ENCODE data around the gene MEF2C. TPM values are rescaled to one million over a fixed set of nuclear protein-coding genes. Genes with fewer than 3 reads are reported as not detected.

The MEF2C gene
- total RNA-seq, 3 donors from 2014 or later (not counting 1 experiment from before 2014, with no cell fraction given) = 9.2 to 22.0 (median 18.3) TPM

DNA sequence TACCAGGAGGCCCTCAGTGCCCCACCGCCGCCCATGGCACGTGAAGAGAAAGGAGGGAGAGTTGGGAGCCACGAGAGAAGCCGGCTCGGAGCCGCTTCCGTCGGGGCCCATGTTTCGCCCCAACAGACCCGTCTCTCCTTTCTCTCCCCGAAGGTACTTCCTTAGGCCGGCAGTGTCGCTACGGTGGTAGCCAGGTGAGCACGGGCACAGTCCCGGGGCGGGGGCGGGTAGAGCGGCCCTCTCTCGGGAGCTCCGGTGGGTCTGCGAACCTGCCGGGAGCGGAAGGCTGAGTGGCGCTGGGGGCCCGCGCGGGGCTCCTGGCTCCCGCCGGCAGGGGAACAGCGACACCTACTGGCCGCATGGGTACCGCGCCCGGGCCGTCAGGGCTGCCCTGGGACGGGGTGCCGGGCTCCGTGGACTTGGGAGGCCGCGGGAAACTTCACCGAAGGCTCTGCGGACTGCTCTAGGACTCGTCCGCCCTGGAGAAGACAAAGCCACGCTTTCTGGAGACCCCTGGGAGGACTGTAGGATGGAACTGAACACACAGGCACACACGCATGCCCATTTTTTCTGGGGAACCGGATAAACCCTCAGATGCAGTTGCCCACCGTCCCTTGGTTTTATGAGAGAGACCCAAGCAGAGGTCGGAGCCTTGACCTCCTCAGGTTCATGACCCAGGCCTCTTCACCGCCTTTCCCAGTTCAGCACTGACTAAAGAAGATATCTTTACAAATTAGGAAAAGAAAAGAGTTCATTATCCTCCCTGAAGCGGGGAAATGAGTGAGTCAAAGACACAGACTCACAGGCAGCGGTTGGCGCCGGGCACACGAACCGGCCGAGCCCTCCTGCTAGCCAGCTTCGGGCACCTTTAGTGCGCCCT lies 202.5 kb downstream of the MEF2C start:
- peaks cover 92% of the 10 kb centered on the region for H3K27me3 ChIP-seq (ENCODE audit: control insufficient read depth, insufficient read depth, low read length)
- H3K27ac ChIP-seq (ENCODE audit: low read length) = no peak overlapping the region
- DNase-seq (peak; percentile 82 to 85), ATAC-seq (peak; percentile 87 to 90 (median 89))
- Mint-ChIP-seq H3K4me1 (peaks cover 18 to 32% of the 10 kb centered on the region in 2 donors), H3K27me3 (ENCODE audit: low read depth in 2 of 2) (peaks cover 79 to 86% of the 10 kb centered on the region in 2 donors), H3K9me3 (peaks cover 0 to 2% of the 10 kb centered on the region in 2 donors), H3K4me3 (peak overlapping the region; percentile 40), H3K36me3 (peaks cover 16% of the 10 kb centered on the region), H3K27ac (peak overlapping the region in 1 of 2 donors; percentile 20)
- peaks cover 13% of the 10 kb centered on the region for H3K9me3 ChIP-seq (ENCODE audit: control insufficient read depth, insufficient read depth, low read length)
- peaks cover 25% of the 10 kb centered on the region for H3K4me1 ChIP-seq (ENCODE audit: control insufficient read depth, insufficient read depth, low read length)
- TF ChIP-seq, protein P1, sequence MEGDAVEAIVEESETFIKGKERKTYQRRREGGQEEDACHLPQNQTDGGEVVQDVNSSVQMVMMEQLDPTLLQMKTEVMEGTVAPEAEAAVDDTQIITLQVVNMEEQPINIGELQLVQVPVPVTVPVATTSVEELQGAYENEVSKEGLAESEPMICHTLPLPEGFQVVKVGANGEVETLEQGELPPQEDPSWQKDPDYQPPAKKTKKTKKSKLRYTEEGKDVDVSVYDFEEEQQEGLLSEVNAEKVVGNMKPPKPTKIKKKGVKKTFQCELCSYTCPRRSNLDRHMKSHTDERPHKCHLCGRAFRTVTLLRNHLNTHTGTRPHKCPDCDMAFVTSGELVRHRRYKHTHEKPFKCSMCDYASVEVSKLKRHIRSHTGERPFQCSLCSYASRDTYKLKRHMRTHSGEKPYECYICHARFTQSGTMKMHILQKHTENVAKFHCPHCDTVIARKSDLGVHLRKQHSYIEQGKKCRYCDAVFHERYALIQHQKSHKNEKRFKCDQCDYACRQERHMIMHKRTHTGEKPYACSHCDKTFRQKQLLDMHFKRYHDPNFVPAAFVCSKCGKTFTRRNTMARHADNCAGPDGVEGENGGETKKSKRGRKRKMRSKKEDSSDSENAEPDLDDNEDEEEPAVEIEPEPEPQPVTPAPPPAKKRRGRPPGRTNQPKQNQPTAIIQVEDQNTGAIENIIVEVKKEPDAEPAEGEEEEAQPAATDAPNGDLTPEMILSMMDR (IDR thresholded peaks at IDR 0.05) = peak; percentile 97
- intact Hi-C loops (cut with micrococcal nuclease) = loop anchor here (1.0 kb wide), 1 partner anchor 899 kb away; no protein-coding TSS in a partner anchor
- no peaks in the 10 kb centered on the region for H3K36me3 ChIP-seq (ENCODE audit: control insufficient read depth, insufficient read depth, low read length)
- peak overlapping the region; percentile 11 for H3K4me3 ChIP-seq (ENCODE audit: low read length)
- WGBS (ENCODE audit: insufficient coverage) = 3% methylated on average over 59 of the region's 61 CpGs

DNA sequence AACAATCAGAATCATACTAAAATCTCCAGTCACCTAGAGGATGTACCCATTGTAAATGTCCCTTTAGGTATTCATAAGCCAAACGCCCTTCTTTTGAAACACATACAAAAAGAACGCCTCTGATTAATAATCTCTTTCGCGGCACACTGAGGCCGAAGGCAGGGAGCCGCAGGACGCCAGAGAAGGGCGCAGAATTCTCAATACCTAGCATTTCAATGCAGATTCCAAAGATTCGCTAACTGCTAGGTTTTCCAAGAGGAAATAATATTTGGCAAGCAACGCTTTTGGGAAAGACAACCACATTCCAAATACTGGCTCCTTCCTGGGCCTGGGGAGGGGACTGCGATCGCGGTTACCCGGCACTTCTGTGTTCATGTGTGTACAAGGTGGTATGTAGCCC lies 203.3 kb downstream of the MEF2C start:
- Mint-ChIP-seq H3K4me1 (peaks cover 24 to 41% of the 10 kb centered on the region in 2 donors), H3K27ac (peak overlapping the region in 1 of 2 donors; percentile 60), H3K27me3 (ENCODE audit: low read depth in 2 of 2) (peaks cover 75 to 86% of the 10 kb centered on the region in 2 donors), H3K9me3 (peaks cover 0 to 4% of the 10 kb centered on the region in 2 donors), H3K4me3 (peak overlapping the region; percentile 3), H3K36me3 (peaks cover 16% of the 10 kb centered on the region)
- no peak overlapping the region for H3K4me3 ChIP-seq (ENCODE audit: low read length)
- H3K27ac ChIP-seq (ENCODE audit: low read length) = no peak overlapping the region
- no peaks in the 10 kb centered on the region for H3K36me3 ChIP-seq (ENCODE audit: control insufficient read depth, insufficient read depth, low read length)
- DNase-seq (no peak), ATAC-seq (no peak)
- TF ChIP-seq, protein P1 (IDR thresholded peaks at IDR 0.05) = no peak
- H3K4me1 ChIP-seq (ENCODE audit: control insufficient read depth, insufficient read depth, low read length) = peaks cover 34% of the 10 kb centered on the region
- intact Hi-C loops (cut with micrococcal nuclease) = loop anchor here (1.0 to 5.0 kb wide), 2 partner anchors 537 to 898 kb away; no protein-coding TSS in a partner anchor
- WGBS (ENCODE audit: insufficient coverage) = 12% methylated on average over 10 of the region's 14 CpGs
- H3K27me3 ChIP-seq (ENCODE audit: control insufficient read depth, insufficient read depth, low read length) = peaks cover 90% of the 10 kb centered on the region
- H3K9me3 ChIP-seq (ENCODE audit: control insufficient read depth, insufficient read depth, low read length) = peaks cover 13% of the 10 kb centered on the region

DNA sequence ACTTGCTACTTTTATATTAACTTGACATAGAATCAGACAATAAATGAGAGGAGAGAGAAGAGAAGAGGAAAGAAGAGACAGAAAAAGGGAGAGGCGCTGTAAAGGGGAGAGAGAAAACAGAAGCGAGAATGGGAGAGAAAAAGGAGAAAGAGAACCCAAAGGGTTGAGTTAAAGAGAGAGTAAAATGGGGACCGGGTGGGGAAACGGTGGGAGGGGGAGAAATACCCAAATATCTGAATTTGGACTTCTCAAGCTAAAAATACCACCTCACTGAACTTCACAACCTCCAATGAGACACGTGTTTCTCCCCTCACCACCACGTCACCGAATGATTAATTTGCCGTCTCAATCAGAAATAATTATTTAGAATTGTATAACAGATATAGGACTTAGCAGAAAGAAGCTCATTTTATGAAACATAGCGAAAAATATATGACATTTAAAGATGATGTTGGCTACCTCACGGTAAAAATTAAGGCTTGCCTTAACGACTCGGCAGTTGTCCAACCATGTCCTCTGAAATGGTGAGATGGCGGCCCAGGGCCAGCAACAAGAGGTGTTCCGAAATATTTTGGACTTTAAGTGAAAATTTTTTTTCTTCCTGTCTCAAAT lies 204.1 kb downstream of the MEF2C start:
- Histone ChIP-seq H3K4me1 (ENCODE audit: control insufficient read depth, insufficient read depth, low read length) (peaks cover 40% of the 10 kb centered on the region), H3K36me3 (ENCODE audit: control insufficient read depth, insufficient read depth, low read length) (no peaks in the 10 kb centered on the region), H3K27ac (ENCODE audit: low read length) (no peak overlapping the region), H3K9me3 (ENCODE audit: control insufficient read depth, insufficient read depth, low read length) (peaks cover 11% of the 10 kb centered on the region), H3K27me3 (ENCODE audit: control insufficient read depth, insufficient read depth, low read length) (peaks cover 88% of the 10 kb centered on the region), H3K4me3 (ENCODE audit: low read length) (no peak overlapping the region)
- no peak for ATAC-seq
- intact Hi-C loops (cut with micrococcal nuclease) = loop anchor here (5.0 kb wide), 1 partner anchor 537 kb away; no protein-coding TSS in a partner anchor
- peaks cover under 1 to 5% of the 10 kb centered on the region in 2 donors for H3K9me3 Mint-ChIP-seq
- H3K36me3 Mint-ChIP-seq = peaks cover 19% of the 10 kb centered on the region
- H3K4me1 Mint-ChIP-seq = peaks cover 26 to 45% of the 10 kb centered on the region in 2 donors
- no peak for DNase-seq
- TF ChIP-seq, protein P1 (IDR thresholded peaks at IDR 0.05) = no peak
- peak overlapping the region in 1 of 2 donors; percentile 60 for H3K27ac Mint-ChIP-seq
- peak overlapping the region; percentile 61 for H3K4me3 Mint-ChIP-seq
- WGBS (ENCODE audit: insufficient coverage) = 21% methylated on average over 8 of the region's 14 CpGs
- peaks cover 69 to 82% of the 10 kb centered on the region in 2 donors for H3K27me3 Mint-ChIP-seq (ENCODE audit: low read depth in 2 of 2)

All from natural killer cell (primary cell).